ENCODE data around the gene VAMP2. TPM values are rescaled to one million over a fixed set of nuclear protein-coding genes. Genes with fewer than 3 reads are reported as not detected.
A peak's percentile ranks its signal among the peaks of the same experiment; 100 is the strongest.

The VAMP2 gene
- total RNA-seq, 1 donor, result 5.6 TPM

- no peak overlapping the region for H3K4me3 ChIP-seq (ENCODE audit: low read depth, low read length)
These were observed 52.3 kb downstream of the VAMP2 start for GRCh38 chr17:8110456-8110804.

DNA sequence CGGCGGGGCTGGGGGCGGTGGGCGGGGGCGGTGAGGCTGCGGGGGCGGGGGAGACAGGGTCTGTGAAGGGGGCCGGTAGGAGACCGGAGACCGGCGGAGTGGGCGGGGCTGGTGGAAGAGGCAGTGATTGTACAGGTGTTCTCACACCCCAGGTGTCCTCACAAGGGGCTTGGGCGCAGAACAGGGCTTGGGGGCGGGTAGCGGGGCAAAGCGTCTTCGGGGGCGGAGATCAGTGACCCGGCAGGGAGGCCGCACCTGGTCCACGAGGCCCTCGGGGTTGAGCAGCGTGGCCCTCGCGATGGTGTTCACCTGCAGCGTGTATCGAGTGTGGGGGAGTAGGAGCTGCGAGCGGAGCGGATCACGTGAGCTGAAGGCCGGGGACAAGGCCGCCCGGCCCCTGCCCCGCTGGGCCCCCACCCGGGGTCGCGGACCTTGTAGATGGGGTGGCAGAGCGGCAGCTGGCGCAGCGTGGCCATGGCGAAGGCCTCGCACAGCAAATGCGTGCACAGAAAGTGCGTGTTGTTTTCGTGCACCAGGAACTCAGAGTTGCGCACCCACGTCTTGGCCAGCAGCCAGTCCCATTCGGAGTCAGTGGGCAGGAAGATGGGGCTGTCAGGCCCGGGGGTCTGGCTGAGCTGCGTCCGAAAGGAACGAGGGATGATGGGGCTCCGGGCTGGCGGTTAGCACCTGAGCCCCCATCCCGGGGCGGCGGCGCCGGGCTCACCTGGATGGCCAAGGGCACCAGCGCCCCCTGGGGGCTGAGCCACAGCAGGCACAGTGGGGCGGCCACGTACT, 52.9 kb downstream of the VAMP2 start:
- peak overlapping the region; percentile 29 for H3K4me3 ChIP-seq (ENCODE audit: low read depth, low read length)
- TF ChIP-seq, protein P1, sequence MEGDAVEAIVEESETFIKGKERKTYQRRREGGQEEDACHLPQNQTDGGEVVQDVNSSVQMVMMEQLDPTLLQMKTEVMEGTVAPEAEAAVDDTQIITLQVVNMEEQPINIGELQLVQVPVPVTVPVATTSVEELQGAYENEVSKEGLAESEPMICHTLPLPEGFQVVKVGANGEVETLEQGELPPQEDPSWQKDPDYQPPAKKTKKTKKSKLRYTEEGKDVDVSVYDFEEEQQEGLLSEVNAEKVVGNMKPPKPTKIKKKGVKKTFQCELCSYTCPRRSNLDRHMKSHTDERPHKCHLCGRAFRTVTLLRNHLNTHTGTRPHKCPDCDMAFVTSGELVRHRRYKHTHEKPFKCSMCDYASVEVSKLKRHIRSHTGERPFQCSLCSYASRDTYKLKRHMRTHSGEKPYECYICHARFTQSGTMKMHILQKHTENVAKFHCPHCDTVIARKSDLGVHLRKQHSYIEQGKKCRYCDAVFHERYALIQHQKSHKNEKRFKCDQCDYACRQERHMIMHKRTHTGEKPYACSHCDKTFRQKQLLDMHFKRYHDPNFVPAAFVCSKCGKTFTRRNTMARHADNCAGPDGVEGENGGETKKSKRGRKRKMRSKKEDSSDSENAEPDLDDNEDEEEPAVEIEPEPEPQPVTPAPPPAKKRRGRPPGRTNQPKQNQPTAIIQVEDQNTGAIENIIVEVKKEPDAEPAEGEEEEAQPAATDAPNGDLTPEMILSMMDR (IDR thresholded peaks at IDR 0.05; ENCODE audit: insufficient read depth, low read depth, low read length), result peak; percentile 73
- DNase-seq (ENCODE audit: low read depth), result peak; percentile 26

More at GRCh38 chr17:8110456-8110804, 52.3 kb downstream of the VAMP2 start:
- TF ChIP-seq, protein P1 (IDR thresholded peaks at IDR 0.05; ENCODE audit: insufficient read depth, low read depth, low read length), result peak; percentile 20
- no peak for DNase-seq (ENCODE audit: low read depth)

Other genes with a start within 250 kb of the VAMP2 start
- 2.2 and 4.2 TPM in 2 replicates for gene RNF227, start 246.7 kb downstream of the VAMP2 start, total RNA-seq
- 1.3 and 1.7 TPM in 2 replicates for gene KCNAB3, start 233.1 kb downstream of the VAMP2 start, total RNA-seq
- gene TRAPPC1, start 231.0 kb downstream of the VAMP2 start, total RNA-seq, result 42.7 and 47.4 TPM in 2 replicates
- gene CNTROB, start 230.7 kb downstream of the VAMP2 start, total RNA-seq, result 21.3 and 25.5 TPM in 2 replicates
- gene GUCY2D, start 160.3 kb downstream of the VAMP2 start, total RNA-seq, result under 0.01 TPM in 1 of 2 replicates, not detected in the other
- gene ALOX15B, start 123.9 kb downstream of the VAMP2 start, total RNA-seq, result not detected in 2 replicates
- gene ALOX12B, start 75.2 kb downstream of the VAMP2 start, total RNA-seq, result not detected in 2 replicates
- gene ALOXE3, start 44.4 kb downstream of the VAMP2 start, total RNA-seq, result not detected in 2 replicates
- not detected in 2 replicates for gene HES7, start 38.8 kb downstream of the VAMP2 start, total RNA-seq
- gene PER1, start 10.5 kb downstream of the VAMP2 start, total RNA-seq, result 5.5 and 12.5 TPM in 2 replicates
- gene TMEM107, start 13.4 kb upstream of the VAMP2 start, total RNA-seq, result 15.5 and 23.7 TPM in 2 replicates
- gene BORCS6, start 27.2 kb upstream of the VAMP2 start, total RNA-seq, result 6.0 and 8.4 TPM in 2 replicates
- gene AURKB, start 47.6 kb upstream of the VAMP2 start, total RNA-seq, result 12.9 and 19.0 TPM in 2 replicates
- gene CTC1, start 85.1 kb upstream of the VAMP2 start, total RNA-seq, result 6.0 and 10.3 TPM in 2 replicates
- gene PFAS, start 86.3 kb upstream of the VAMP2 start, total RNA-seq, result 38.0 and 41.9 TPM in 2 replicates
- 8.2 and 13.5 TPM in 2 replicates for gene RANGRF, start 125.7 kb upstream of the VAMP2 start, total RNA-seq
- gene SLC25A35, start 132.5 kb upstream of the VAMP2 start, total RNA-seq, result 0.86 and 0.97 TPM in 2 replicates
- gene ARHGEF15, start 147.3 kb upstream of the VAMP2 start, total RNA-seq, result not detected in 2 replicates
- not detected in 2 replicates for gene ODF4, start 176.9 kb upstream of the VAMP2 start, total RNA-seq
- 2,045 and 2,110 TPM in 2 replicates for gene RPL26, start 220.2 kb upstream of the VAMP2 start, total RNA-seq
- gene RNF222, start 234.9 kb upstream of the VAMP2 start, total RNA-seq, result not detected in 2 replicates